Hepatocyte (in vitro differentiated cells): ENCODE data around the gene MYCBPAP. TPM values are rescaled to one million over a fixed set of nuclear protein-coding genes. Genes with fewer than 3 reads are reported as not detected.

ENCODE experiments used
- DNase-seq: peaks from one replicate; pipeline ENCODE4 v3.0.0-alpha.2; 2016; ENCODE audit warnings: low spot score
- H2AFZ ChIP-seq: fragments of 200-600 bp; sonication (generic); 2 replicates; pipeline ENCODE4 v1.6.0; 2016; ENCODE audit warnings: antibody characterized with exemption, mild to moderate bottlenecking
- H3K27ac ChIP-seq: fragments of 200-600 bp; sonication (generic); 2 replicates; pipeline ENCODE4 v1.5.1; 2016; ENCODE audit warnings: mild to moderate bottlenecking
- H3K27me3 ChIP-seq: fragments of 200-600 bp; sonication (generic); 2 replicates; pipeline ENCODE4 v1.6.1; 2016
- H3K36me3 ChIP-seq: fragments of 200-600 bp; sonication (generic); replicated peaks from 2 replicates; pipeline ENCODE4 v1.5.1; 2016; ENCODE audit warnings: low read depth; ENCODE audit not compliant: insufficient read depth
- H3K4me1 ChIP-seq: fragments of 200-600 bp; sonication (generic); 2 replicates; pipeline ENCODE4 v1.5.1; 2016; ENCODE audit warnings: mild to moderate bottlenecking, moderate library complexity; ENCODE audit not compliant: insufficient read depth
- H3K4me2 ChIP-seq: fragments of 200-600 bp; sonication (generic); 2 replicates; pipeline ENCODE4 v1.6.0; 2016
- H3K4me3 ChIP-seq: fragments of 200-600 bp; sonication (generic); 2 replicates; pipeline ENCODE4 v1.5.1; 2016; ENCODE audit warnings: mild to moderate bottlenecking
- H3K79me2 ChIP-seq: fragments of 200-600 bp; sonication (generic); 2 replicates; pipeline ENCODE4 v1.6.0; 2017; ENCODE audit warnings: mild to moderate bottlenecking
- H3K9me2 ChIP-seq: fragments of 200-600 bp; sonication (generic); replicated peaks from 2 replicates; pipeline ENCODE4 v1.6.0; 2017; ENCODE audit warnings: mild to moderate bottlenecking; ENCODE audit not compliant: insufficient read depth
- H3K9me3 ChIP-seq: fragments of 200-600 bp; sonication (generic); 2 replicates; pipeline ENCODE4 v1.5.1; 2016; ENCODE audit warnings: low read depth, mild to moderate bottlenecking
- H4K20me1 ChIP-seq: fragments of 200-600 bp; sonication (generic); 2 replicates; pipeline ENCODE4 v1.6.0; 2016; ENCODE audit warnings: mild to moderate bottlenecking; ENCODE audit not compliant: insufficient read depth, poor library complexity, severe bottlenecking
- EZH2 ChIP-seq: fragments of 200-600 bp; sonication (generic); IDR thresholded peaks from 2 replicates; pipeline ENCODE4 v1.6.1; 2016; ENCODE audit warnings: antibody characterized with exemption, mild to moderate bottlenecking, borderline replicate concordance
- EZH2phosphoT487 ChIP-seq: fragments of 200-600 bp; sonication (generic); IDR thresholded peaks from one replicate; pipeline ENCODE4 v1.6.1; 2018; ENCODE audit warnings: antibody characterized with exemption, mild to moderate bottlenecking, low read depth, moderate library complexity; ENCODE audit not compliant: unreplicated experiment, severe bottlenecking
- WGBS: methylation state at CpG from one replicate; pipeline ENCODE4 v1.1.6; 2016; ENCODE audit warnings: low lambda C conversion rate; ENCODE audit errors: missing lambda C conversion rate; 5-methylcytosine and 5-hydroxymethylcytosine counted together
- polyA plus RNA-seq: library from polyadenylated mRNA; unstranded; fragments of >200 nt; fragmentation: Nextera tagmentation; extraction: Ambion mirVana; gene quantifications from 2 replicates; pipeline ENCODE4 v1.2.1, GENCODE V29; 2016
- total RNA-seq: library from RNA; depleted of rRNA; stranded (reverse); fragments of >200 nt; gene quantifications from 2 replicates; pipeline ENCODE4 v1.2.3, GENCODE V29; 2014
- TF ChIP-seq, protein P1 (sequence below): fragments of 200-600 bp; sonication (generic); IDR thresholded peaks from 2 replicates; pipeline ENCODE4 v1.5.1; 2016; ENCODE audit warnings: antibody characterized with exemption, mild to moderate bottlenecking; ENCODE audit not compliant: poor library complexity

Gene MYCBPAP
- total and polyA plus RNA-seq, 2 experiments from 2014 or later = 0.43 to 0.70 TPM

GRCh38 chr17:50468304-50469207, 39.7 kb upstream of the MYCBPAP start, which contains the start of gene CHAD:
CHAD (minus strand) TSS chr17:50468880; CDS start chr17:50468813, 67 bp downstream.
- H3K79me2 ChIP-seq = no peaks in the 10 kb centered on the region
- peak within 1 kb of the TSS; percentile 23 for H3K4me3 ChIP-seq
- no peaks in the 10 kb centered on the region for H3K36me3 ChIP-seq
- H3K27ac ChIP-seq = no peak within 1 kb of the TSS
- no peaks in the 10 kb centered on the region for H3K9me3 ChIP-seq
- no peak for DNase-seq
- TF ChIP-seq EZH2phosphoT487 (no peak), EZH2 (no peak)
- TF ChIP-seq, protein P1, sequence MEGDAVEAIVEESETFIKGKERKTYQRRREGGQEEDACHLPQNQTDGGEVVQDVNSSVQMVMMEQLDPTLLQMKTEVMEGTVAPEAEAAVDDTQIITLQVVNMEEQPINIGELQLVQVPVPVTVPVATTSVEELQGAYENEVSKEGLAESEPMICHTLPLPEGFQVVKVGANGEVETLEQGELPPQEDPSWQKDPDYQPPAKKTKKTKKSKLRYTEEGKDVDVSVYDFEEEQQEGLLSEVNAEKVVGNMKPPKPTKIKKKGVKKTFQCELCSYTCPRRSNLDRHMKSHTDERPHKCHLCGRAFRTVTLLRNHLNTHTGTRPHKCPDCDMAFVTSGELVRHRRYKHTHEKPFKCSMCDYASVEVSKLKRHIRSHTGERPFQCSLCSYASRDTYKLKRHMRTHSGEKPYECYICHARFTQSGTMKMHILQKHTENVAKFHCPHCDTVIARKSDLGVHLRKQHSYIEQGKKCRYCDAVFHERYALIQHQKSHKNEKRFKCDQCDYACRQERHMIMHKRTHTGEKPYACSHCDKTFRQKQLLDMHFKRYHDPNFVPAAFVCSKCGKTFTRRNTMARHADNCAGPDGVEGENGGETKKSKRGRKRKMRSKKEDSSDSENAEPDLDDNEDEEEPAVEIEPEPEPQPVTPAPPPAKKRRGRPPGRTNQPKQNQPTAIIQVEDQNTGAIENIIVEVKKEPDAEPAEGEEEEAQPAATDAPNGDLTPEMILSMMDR = no peak
- 67% methylated on average over 38 of the region's 71 CpGs for WGBS
- H3K4me2 ChIP-seq = peak within 1 kb of the TSS; percentile 93
- H2AFZ ChIP-seq = peak within 1 kb of the TSS; percentile 40
- no peaks in the 10 kb centered on the region for H3K9me2 ChIP-seq
- H3K4me1 ChIP-seq = peaks cover 3% of the 10 kb centered on the region
- no peaks in the 10 kb centered on the region for H4K20me1 ChIP-seq
- no peaks in the 10 kb centered on the region for H3K27me3 ChIP-seq

- 20% methylated on average over 31 of the region's 37 CpGs for WGBS
- no peak for DNase-seq
- H3K4me1 ChIP-seq = peaks cover 3% of the 10 kb centered on the region
- TF ChIP-seq, protein P1 = no peak
- no peak for TF ChIP-seq EZH2
- no peak for TF ChIP-seq EZH2phosphoT487
- peak overlapping the region; percentile 93 for H3K4me2 ChIP-seq
- no peak overlapping the region for H3K27ac ChIP-seq
- no peaks in the 10 kb centered on the region for H3K36me3 ChIP-seq
- no peaks in the 10 kb centered on the region for H4K20me1 ChIP-seq
- no peaks in the 10 kb centered on the region for H3K27me3 ChIP-seq
- no peaks in the 10 kb centered on the region for H3K79me2 ChIP-seq
- no peaks in the 10 kb centered on the region for H3K9me2 ChIP-seq
- no peaks in the 10 kb centered on the region for H3K9me3 ChIP-seq
- H3K4me3 ChIP-seq = peak overlapping the region; percentile 23
- H2AFZ ChIP-seq = peak overlapping the region; percentile 40
Measured at GRCh38 chr17:50469208-50469605, 39.0 kb upstream of the MYCBPAP start.

GRCh38 chr17:50469671-50470305, 38.5 kb upstream of the MYCBPAP start:
- WGBS = 89% methylated on average over 16 of the region's 19 CpGs
- H2AFZ ChIP-seq = no peak overlapping the region
- H4K20me1 ChIP-seq = no peaks in the 10 kb centered on the region
- no peaks in the 10 kb centered on the region for H3K36me3 ChIP-seq
- H3K9me2 ChIP-seq = no peaks in the 10 kb centered on the region
- no peak overlapping the region for H3K4me3 ChIP-seq
- no peaks in the 10 kb centered on the region for H3K79me2 ChIP-seq
- no peak overlapping the region for H3K27ac ChIP-seq
- H3K27me3 ChIP-seq = no peaks in the 10 kb centered on the region
- H3K9me3 ChIP-seq = no peaks in the 10 kb centered on the region
- H3K4me2 ChIP-seq = peak overlapping the region; percentile 93
- peaks cover 3% of the 10 kb centered on the region for H3K4me1 ChIP-seq
- TF ChIP-seq, protein P1 = no peak
- TF ChIP-seq EZH2 = no peak
- TF ChIP-seq EZH2phosphoT487 = no peak
- DNase-seq = no peak
